ENCODE results near the gene ARHGAP24. TPM values are rescaled to one million over a fixed set of nuclear protein-coding genes. Genes with fewer than 3 reads are reported as not detected.

The ARHGAP24 gene
- total RNA-seq, 4 donors from 2014 or later = 17.8 to 65.2 (median 27.2) TPM

GRCh38 chr4:85925071-85925470, 450.1 kb downstream of the ARHGAP24 start:
- Histone ChIP-seq H3K9me3 (no peaks in the 10 kb centered on the region), H3K4me3 (no peak overlapping the region), H3K27ac (no peak overlapping the region), H3K27me3 (no peaks in the 10 kb centered on the region), H3K36me3 (no peaks in the 10 kb centered on the region), H3K4me1 (peaks cover 13% of the 10 kb centered on the region)
- TF ChIP-seq CTCF (IDR thresholded peaks at IDR 0.05) = no peak
- TF ChIP-seq EP300 (IDR thresholded peaks at IDR 0.05) = no peak
- TF ChIP-seq POLR2A (IDR thresholded peaks at IDR 0.05) = no peak
- no peak for TF ChIP-seq POLR2AphosphoS5 (IDR thresholded peaks at IDR 0.05)
- DNase-seq (ENCODE audit: low spot score in 2 of 2) = no peak
- WGBS = 77% methylated on average over 6 of the region's 6 CpGs

GRCh38 chr4:85928775-85929591, 454.0 kb downstream of the ARHGAP24 start:
- TF ChIP-seq POLR2AphosphoS5 (IDR thresholded peaks at IDR 0.05) = no peak
- no peak for TF ChIP-seq CTCF (IDR thresholded peaks at IDR 0.05)
- no peak for TF ChIP-seq EP300 (IDR thresholded peaks at IDR 0.05)
- TF ChIP-seq POLR2A (IDR thresholded peaks at IDR 0.05) = no peak
- H3K36me3 ChIP-seq = no peaks in the 10 kb centered on the region
- H3K27me3 ChIP-seq = no peaks in the 10 kb centered on the region
- no peak overlapping the region for H3K4me3 ChIP-seq
- 71% methylated on average over 5 of the region's 5 CpGs for WGBS
- no peak for DNase-seq (ENCODE audit: low spot score in 2 of 2)
- H3K27ac ChIP-seq = no peak overlapping the region
- H3K4me1 ChIP-seq = peaks cover 18% of the 10 kb centered on the region
- no peaks in the 10 kb centered on the region for H3K9me3 ChIP-seq

- Histone ChIP-seq H3K9me3 (no peaks in the 10 kb centered on the region), H3K27me3 (no peaks in the 10 kb centered on the region), H3K36me3 (no peaks in the 10 kb centered on the region), H3K4me1 (peaks cover 18% of the 10 kb centered on the region), H3K4me3 (peak overlapping the region; percentile 10), H3K27ac (no peak overlapping the region)
- no peak for DNase-seq (ENCODE audit: low spot score in 2 of 2)
- no peak for TF ChIP-seq CTCF (IDR thresholded peaks at IDR 0.05)
- no peak for TF ChIP-seq EP300 (IDR thresholded peaks at IDR 0.05)
- no peak for TF ChIP-seq POLR2AphosphoS5 (IDR thresholded peaks at IDR 0.05)
- 31% methylated on average over 10 of the region's 10 CpGs for WGBS
Observed at GRCh38 chr4:85929961-85930665, 455.2 kb downstream of the ARHGAP24 start.

- Histone ChIP-seq H3K9me3 (no peaks in the 10 kb centered on the region), H3K27ac (no peak overlapping the region), H3K36me3 (no peaks in the 10 kb centered on the region), H3K4me3 (no peak overlapping the region), H3K27me3 (no peaks in the 10 kb centered on the region), H3K4me1 (peaks cover 18% of the 10 kb centered on the region)
- 68% methylated on average over 18 of the region's 18 CpGs for WGBS
- no peak for TF ChIP-seq EP300 (IDR thresholded peaks at IDR 0.05)
- TF ChIP-seq POLR2A (IDR thresholded peaks at IDR 0.05) = no peak
- TF ChIP-seq POLR2AphosphoS5 (IDR thresholded peaks at IDR 0.05) = no peak
- no peak for TF ChIP-seq CTCF (IDR thresholded peaks at IDR 0.05)
- no peak for DNase-seq (ENCODE audit: low spot score in 2 of 2)
Observed at GRCh38 chr4:85932500-85933290, 457.7 kb downstream of the ARHGAP24 start.

- Histone ChIP-seq H3K9me3 (no peaks in the 10 kb centered on the region), H3K4me3 (no peak overlapping the region), H3K4me1 (peaks cover 18% of the 10 kb centered on the region), H3K36me3 (no peaks in the 10 kb centered on the region), H3K27me3 (no peaks in the 10 kb centered on the region), H3K27ac (no peak overlapping the region)
- TF ChIP-seq EP300 (IDR thresholded peaks at IDR 0.05) (no peak), POLR2A (IDR thresholded peaks at IDR 0.05) (no peak), CTCF (IDR thresholded peaks at IDR 0.05) (no peak), POLR2AphosphoS5 (IDR thresholded peaks at IDR 0.05) (no peak)
- no peak for DNase-seq (ENCODE audit: low spot score in 2 of 2)
- WGBS = 93% methylated on average over 3 of the region's 3 CpGs
Observed at GRCh38 chr4:85933291-85933640, 458.3 kb downstream of the ARHGAP24 start.
